GM21423 (cell line): Measurements from ENCODE around the gene TM4SF1.
"Not testable (repeated sequence)": the region's sequence is repeated elsewhere in the genome, so short reads cannot be mapped to it uniquely, and the experiment has no call there.

Experiments used
- ATAC-seq: cut with Tn5 transposase; IDR thresholded peaks from one replicate; pipeline ENCODE4 v1.9.1; 2021; ENCODE audit warnings: mild to moderate bottlenecking, moderate library complexity; ENCODE audit not compliant: unreplicated experiment

TM4SF1 gene

GRCh38 chr3:149395107-149396089 is 17.9 kb upstream of the TM4SF1 start:
- no peak for ATAC-seq

DNA sequence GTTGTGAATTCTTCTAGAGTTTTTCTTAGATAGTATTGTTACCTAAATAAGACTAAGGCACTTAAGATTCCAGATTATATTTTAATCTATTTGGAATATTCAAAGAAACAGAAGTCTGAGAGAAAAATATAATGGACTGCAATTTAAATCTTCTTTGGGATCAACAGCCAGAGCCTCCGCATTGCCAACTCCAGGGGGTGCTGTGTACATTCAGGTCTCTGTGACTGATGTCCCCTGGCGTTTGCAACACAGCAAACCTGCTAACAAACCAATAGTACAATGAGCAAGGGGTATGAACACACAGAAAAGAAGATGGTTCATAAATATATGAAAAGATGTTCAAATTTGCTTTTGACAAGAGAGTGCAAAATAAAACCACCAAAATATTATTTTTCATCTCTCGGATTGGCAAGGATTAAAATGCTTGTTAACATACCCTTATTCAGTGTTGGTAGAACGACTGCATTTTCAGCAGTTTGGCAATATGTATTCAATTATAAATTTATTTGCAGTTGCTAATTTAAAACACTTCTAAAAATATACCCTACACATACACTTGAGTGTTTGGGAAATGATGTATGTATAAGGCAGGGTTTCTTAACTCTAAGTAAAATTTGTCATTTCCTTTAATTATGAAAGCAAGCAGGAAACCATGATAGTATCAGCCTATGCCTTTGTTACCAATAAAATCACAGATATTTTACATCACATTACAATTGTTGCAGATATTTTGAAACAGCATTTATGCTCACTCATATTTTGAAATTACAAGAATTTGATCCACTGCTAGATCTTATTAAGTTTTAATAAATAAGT is 16.1 kb upstream of the TM4SF1 start:
- peak; percentile 82 for ATAC-seq

DNA sequence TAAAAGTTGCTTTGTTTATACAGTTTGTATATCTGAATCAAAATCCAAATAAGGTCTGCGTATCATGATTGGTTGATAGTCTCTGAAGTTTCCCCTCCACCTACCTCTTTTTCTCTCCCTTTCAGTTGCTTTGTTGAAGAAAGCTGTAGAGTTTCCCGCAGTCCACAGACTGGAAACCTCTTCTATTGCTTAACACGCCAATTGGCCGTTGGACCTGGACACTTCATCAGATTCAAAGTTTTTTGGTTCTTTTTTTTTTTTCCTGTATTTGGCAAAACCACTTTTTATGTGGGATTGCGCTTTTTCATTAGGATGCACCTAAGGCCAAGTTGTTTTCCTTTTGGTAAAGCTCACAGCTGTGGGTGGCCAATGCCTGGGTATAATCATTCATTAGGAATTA is 14.5 kb upstream of the TM4SF1 start:
- no peak for ATAC-seq

GRCh38 chr3:149390772-149391212 is 13.3 kb upstream of the TM4SF1 start:
- no peak for ATAC-seq

DNA sequence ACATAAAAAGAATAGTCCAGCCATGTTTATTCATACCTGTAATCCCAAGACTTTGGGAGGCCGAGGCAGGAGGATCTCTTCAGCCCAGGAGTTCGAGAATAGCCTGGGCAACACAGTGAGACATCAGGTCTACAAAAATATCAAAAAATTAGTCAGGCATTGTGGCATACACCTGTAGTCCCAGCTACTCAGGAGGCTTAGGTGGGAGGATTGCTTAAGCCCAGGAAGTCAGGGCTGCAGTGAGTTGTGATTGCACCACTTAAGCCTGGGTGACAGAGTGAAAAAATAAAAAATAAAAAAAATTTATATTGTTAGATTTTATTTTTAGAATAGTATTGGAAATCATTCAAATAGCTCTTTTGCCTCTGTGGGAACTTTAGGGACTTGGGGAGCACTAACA is 12.8 kb upstream of the TM4SF1 start:
- ATAC-seq, result no peak

- ATAC-seq, result no peak
Measured at GRCh38 chr3:149388531-149389417, 11.3 kb upstream of the TM4SF1 start.

DNA sequence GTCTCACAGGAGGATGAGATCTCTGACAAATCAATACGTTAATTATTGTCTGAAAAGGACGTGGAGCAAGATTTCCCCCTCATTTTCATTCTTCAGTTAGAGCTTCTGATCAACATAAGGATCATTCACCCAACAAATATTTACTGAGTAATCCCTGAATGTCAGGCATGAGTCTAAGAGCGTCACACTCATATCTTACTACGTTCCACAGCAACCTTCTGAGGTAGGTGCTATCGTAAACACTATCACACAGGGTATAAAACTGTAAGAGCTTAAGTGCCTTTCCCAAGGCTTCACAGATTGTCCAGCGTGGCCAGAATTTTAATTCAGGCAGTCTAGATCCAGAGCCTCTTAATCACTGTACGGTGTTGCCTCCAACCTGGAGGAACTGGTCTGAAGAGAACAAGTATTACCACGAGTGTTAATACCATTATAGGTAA is 10.6 kb upstream of the TM4SF1 start:
- no peak for ATAC-seq

DNA sequence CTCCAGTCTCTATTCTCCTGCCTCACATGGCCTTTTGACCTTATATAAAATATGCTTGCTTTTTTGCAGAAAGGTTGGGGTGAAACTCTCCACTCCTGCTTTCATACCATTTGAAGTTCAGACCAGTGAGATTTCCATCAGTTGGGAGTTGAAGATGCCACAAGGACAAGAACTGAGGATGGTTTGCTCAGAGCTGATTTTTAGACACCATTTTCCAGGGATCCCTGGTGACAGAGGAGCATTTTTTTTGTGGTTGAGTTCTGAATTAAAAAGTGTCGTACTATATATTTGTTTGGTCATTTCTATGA is 8.8 kb upstream of the TM4SF1 start:
- ATAC-seq, result no peak

DNA sequence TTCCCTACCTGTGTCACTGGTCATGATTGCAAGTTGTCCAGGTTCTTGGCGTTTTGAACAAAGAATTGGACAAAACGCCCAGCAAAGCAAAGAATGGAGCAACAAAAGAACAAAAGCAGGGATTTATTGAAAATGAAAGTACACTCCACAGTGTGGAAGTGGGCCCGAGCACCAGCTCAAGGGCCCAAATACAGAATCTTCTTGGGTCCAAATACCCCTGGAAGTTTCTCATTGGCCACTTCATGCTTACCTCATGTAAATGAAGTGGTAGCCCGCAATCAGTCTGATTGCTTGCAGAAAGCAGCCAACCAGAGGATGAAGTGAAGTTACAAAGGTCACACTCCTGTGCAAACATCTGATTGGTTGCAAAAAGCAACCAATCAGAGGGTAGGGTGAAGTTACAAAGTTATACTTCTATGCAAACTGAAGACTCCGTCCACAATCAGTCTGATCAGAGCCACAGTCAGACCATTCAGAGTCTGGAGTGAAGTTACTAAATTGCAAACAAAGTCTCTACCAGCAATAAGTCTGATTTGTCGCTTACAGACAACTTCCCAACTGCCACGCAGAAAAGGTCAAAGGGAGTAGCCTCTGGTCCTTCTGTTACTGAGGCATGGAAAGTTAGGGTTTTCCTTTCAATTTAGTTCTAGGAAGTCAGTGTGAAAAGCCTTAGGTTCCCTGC is 8.3 kb upstream of the TM4SF1 start:
- ATAC-seq, result no peak

DNA sequence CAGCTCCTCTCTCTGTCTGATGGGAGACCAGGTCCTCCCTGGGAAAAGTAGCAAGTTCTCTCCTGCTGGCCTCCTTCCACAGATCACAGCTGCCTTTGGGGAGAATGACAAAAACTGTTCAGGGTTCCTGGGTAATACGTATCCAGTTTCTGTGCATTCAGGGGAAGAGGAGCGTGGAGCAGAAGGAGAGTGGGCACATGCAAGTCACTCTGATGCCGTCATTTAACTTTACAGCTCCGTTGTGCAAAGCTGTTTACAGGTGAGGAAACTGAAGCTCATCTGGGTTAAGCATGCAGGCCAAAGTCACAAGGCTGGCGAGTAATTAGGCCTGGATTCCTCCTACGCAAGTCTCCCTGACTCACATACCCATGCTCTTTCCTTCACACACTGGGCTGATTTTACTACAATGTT is 7.5 kb upstream of the TM4SF1 start:
- ATAC-seq, result no peak

GRCh38 chr3:149384167-149384566 is 6.7 kb upstream of the TM4SF1 start:
- ATAC-seq, result no peak

DNA sequence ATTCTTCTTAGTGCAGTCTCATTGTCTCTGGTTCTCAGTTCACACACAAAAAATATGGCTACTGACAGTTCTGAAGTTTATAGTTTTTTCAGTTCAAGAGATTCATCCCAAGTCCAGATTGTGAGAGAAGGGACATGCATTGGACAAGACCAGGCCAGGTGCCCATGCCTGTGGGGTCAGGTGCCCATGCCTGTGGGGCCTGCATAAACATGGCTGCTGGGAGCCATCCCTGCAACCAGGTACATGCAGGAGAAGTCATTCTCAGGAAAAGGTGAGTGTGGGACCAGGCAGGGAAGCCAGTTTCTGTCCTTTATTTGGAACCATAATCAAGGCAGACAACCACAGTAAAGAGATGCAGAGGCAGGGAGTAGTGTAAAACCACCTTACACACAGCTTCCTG is 6.3 kb upstream of the TM4SF1 start:
- ATAC-seq, result no peak

GRCh38 chr3:149382518-149382917 is 5.1 kb upstream of the TM4SF1 start:
- ATAC-seq, result no peak

GRCh38 chr3:149382101-149382467 is 4.6 kb upstream of the TM4SF1 start:
- no peak for ATAC-seq

DNA sequence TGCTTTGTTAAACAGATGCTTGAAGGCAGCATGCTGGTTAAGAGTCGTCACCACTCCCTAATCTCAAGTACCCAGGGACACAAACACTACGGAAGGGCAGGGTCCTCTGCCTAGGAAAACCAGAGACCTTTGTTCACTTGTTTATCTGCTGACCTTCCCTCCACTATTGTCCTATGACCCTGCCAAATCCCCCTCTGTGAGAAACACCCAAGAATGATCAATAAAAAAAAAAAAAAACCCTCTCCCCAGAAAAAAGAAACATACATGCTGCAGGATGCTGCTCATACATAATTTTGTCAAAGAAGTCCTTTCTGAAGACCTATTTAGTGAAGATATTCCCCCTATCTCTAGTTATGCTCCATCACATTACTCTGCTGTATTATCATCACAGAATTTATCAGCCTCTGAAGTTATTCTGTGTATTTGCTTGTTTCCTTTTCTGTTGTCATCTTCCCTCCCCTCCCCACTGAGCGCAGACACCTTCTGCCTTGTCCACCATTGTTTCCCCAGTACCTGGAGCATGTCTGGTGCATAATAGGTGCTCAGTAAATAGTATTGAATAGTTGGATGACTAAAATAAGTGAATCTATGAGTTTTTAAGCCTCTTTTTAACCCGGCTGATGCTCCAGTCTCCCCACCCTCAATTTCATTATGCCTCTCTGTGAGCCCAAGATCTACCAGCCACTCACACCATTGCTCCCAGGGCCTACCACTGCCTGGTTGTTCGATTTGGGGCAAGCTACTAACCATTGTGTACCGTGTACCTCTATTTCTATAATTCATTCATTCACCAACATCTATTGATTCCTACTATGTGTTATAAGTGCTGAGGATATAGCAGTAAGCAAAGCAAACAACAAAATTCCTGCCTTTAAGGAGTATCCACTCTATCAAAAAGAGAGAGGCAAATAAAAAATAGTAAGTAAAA is 4.0 kb upstream of the TM4SF1 start:
- ATAC-seq, result no peak

DNA sequence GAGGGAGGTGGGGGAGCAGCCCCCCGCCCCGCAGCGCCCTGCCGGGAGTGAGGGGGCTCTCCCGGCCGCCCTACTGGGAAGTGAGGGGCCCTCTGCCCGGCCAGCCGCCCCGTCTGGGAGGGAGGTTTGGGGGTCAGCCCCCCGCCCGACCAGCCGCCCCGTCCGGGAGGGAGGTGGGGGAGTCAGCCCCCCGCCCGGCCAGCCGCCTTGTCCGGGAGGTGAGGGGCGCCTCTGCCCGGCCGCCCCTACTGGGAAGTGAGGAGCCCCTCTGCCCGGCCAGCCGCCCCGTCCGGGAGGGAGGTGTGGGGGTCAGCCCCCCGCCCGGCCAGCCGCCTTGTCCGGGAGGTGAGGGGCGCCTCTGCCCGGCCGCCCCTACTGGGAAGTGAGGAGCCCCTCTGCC is 2.8 kb upstream of the TM4SF1 start:
- ATAC-seq, result not testable (repeated sequence)

DNA sequence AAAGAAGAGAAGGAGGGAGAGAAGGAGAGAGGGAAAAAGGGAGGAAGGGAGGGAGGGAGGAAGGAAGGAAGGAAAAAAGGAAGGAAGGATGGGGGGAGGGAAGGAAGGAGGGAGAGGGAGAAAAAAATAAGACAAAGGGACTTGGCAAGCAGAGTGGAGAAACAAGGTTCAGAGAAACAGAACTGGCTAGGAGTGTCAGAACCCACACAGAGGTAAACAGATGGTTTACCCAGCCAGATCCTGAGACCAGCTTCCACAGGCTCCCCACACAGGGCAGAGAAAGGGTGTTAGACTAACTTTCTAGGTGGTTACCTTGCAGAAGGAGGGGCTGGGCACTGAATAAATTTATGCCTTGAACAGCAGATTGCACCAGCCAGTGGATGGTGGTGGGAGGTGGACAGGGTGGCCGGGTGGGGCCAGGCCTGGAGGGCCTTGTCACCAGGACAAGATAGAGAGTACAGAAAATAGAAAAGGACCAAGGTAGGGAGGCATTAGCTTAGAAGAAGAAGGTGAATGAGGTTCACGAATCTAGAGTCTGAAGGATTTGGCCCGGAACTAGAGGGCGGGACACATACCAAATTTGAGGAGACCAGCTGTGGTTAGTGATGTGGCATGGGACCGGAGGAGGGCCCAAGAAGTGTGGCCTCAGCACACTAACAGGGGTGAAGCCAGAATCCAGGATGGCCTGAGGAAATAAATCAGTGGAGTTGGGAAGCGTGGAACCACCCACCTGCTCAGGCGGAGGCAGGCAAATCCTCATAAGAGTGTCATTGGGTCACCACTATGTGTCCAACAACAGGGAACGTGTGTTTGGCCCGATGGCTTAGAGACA is 1.2 kb upstream of the TM4SF1 start:
- ATAC-seq, result no peak

- no peak for ATAC-seq
Measured at GRCh38 chr3:149376718-149377407, 586 bp downstream of the TM4SF1 start.
